Lung (tissue), 13 donors: ENCODE results near the gene KLHL2. TPM values are rescaled to one million over a fixed set of nuclear protein-coding genes. Genes with fewer than 3 reads are reported as not detected.

Experiments
- ATAC-seq: fragments of 200-7000 bp; cut with Tn5 transposase; one replicate; pipeline ENCODE4 v1.9.1; 2020; ENCODE audit warnings: moderate number of reproducible peaks; ENCODE audit not compliant: insufficient read depth, low FRiP score
- DNase-seq, 3 donors: peaks; one replicate each; pipeline ENCODE4 v3.0.0-alpha.2; 2013 to 2017
- H3K27ac ChIP-seq, 2 donors: one replicate each; pipeline ENCODE4 v1.5.1; 2013; ENCODE audit warnings: mild to moderate bottlenecking in 2 of 2, moderate library complexity in 2 of 2, control low read depth in 1 of 2, inconsistent platforms in 1 of 2, low read depth in 1 of 2, low read length in 1 of 2
- H3K27me3 ChIP-seq, 3 donors: one replicate each; pipeline ENCODE4 v1.5.1; 2013; ENCODE audit warnings: low read length in 2 of 3; ENCODE audit not compliant: control insufficient read depth in 3 of 3, insufficient read depth in 3 of 3
- H3K36me3 ChIP-seq, 4 donors: one replicate each; pipeline ENCODE4 v1.5.1; 2013; ENCODE audit warnings: low read length in 4 of 4, mild to moderate bottlenecking in 1 of 4, moderate library complexity in 1 of 4; ENCODE audit not compliant: control insufficient read depth in 4 of 4, insufficient read depth in 4 of 4
- H3K4me1 ChIP-seq, 5 donors: one replicate each; pipeline ENCODE4 v1.5.1; 2013; ENCODE audit warnings: low read length in 5 of 5, mild to moderate bottlenecking in 2 of 5, moderate library complexity in 1 of 5; ENCODE audit not compliant: control insufficient read depth in 5 of 5, insufficient read depth in 5 of 5
- H3K4me3 ChIP-seq: one replicate; pipeline ENCODE4 v1.5.1; 2013; ENCODE audit warnings: mild to moderate bottlenecking, control low read depth, moderate library complexity
- H3K9ac ChIP-seq, 2 donors: one replicate each; pipeline ENCODE4 v1.5.1; 2013; ENCODE audit warnings: low read length in 2 of 2, control low read depth in 1 of 2; ENCODE audit not compliant: insufficient read depth in 1 of 2
- H3K9me3 ChIP-seq, 4 donors: one replicate each; pipeline ENCODE4 v1.5.1; 2013; ENCODE audit warnings: low read length in 3 of 4, mild to moderate bottlenecking in 1 of 4, moderate library complexity in 1 of 4; ENCODE audit not compliant: control insufficient read depth in 4 of 4, insufficient read depth in 3 of 4
- WGBS, 2 donors: extraction: QIAGEN DNeasy Blood & Tissue Kit; methylation state at CpG; one replicate each; pipeline ENCODE4 v1.1.7; 2013; 5-methylcytosine and 5-hydroxymethylcytosine counted together
- polyA plus RNA-seq, 2 donors: library from polyadenylated mRNA; stranded (reverse); fragments of 200-250 nt; gene quantifications; one replicate each; pipeline ENCODE4 v1.2.1, GENCODE V29; 2013
- small RNA-seq: library from RNA; depleted of rRNA; stranded (forward); fragments of <200 nt; gene quantifications from one replicate; pipeline ENCODE3, GENCODE V24; 2014; ENCODE audit warnings: low replicate concordance
- total RNA-seq, 2 donors: library from RNA; depleted of rRNA in 1 of 2; stranded (reverse); fragments of >200 nt in 1 of 2; gene quantifications; one replicate each; pipeline ENCODE4 v1.2.1, GENCODE V29; 2014 to 2021
- TF ChIP-seq, protein P1 (sequence below): IDR thresholded peaks from 2 replicates; pipeline ENCODE4 v1.5.1; 2012; ENCODE audit warnings: mild to moderate bottlenecking; ENCODE audit errors: control extremely low read depth, extremely low read depth
- donor health status: control.
- donor health status: control.
- donor health status: Bipolar disorder and iron deficiency.
- donor health status: healthy.
- donor health status: DM: yes; HTN: yes; CAD: no.

KLHL2 gene
- total and polyA plus RNA-seq, 4 donors: 17.3 to 43.0 (median 33.7) TPM

DNA sequence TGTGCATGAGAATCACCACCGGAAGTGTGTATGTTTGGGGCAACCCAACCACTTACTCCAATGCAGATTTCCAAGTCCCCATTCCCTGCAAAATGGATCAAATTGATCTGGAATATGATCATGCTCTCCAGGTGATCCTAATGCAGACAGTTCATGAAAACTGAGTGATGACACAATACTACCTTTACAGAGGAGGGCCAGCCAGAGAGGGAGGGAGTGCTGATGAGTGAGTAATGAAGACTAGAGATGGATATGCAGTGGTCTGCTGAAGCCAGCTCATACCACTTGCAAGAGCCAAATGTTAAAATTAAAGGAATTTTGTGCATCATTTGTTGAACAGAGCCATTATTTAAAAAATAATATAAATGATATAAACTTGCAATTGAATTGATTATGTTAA, 161.2 kb downstream of the KLHL2 start:
- TF ChIP-seq, protein P1, sequence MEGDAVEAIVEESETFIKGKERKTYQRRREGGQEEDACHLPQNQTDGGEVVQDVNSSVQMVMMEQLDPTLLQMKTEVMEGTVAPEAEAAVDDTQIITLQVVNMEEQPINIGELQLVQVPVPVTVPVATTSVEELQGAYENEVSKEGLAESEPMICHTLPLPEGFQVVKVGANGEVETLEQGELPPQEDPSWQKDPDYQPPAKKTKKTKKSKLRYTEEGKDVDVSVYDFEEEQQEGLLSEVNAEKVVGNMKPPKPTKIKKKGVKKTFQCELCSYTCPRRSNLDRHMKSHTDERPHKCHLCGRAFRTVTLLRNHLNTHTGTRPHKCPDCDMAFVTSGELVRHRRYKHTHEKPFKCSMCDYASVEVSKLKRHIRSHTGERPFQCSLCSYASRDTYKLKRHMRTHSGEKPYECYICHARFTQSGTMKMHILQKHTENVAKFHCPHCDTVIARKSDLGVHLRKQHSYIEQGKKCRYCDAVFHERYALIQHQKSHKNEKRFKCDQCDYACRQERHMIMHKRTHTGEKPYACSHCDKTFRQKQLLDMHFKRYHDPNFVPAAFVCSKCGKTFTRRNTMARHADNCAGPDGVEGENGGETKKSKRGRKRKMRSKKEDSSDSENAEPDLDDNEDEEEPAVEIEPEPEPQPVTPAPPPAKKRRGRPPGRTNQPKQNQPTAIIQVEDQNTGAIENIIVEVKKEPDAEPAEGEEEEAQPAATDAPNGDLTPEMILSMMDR: no peak
- Histone ChIP-seq H3K36me3 (no peaks in the 10 kb centered on the region), H3K9ac (no peak overlapping the region), H3K27me3 (peaks cover 0 to 3% (median 0%) of the 10 kb centered on the region in 3 donors), H3K9me3 (no peaks in the 10 kb centered on the region), H3K4me3 (no peak overlapping the region), H3K4me1 (no peaks in the 10 kb centered on the region), H3K27ac (no peak overlapping the region)
- WGBS, 2 donors: 90 to 91% methylated on average over 1 of the region's 1 CpG
- DNase-seq: no peak
- ATAC-seq: no peak

DNA sequence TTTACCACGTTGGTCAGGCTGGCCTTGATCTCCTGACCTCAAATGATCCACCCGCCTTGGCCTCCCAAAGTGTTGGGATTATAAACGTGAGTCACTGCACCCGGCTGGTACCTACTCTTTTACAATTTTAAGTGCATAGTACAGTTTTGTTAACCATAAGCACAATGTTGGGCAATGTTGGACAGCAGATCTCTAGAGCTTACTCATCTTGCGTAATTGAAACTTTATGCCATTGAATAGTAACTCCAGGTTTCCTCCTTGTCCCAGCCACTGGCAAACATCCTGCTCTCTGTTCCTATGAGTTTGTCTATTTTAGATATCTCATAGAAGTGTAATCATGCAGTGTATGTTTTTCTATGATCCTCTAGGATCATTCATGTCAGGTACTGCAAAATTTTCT, 162.2 kb downstream of the KLHL2 start:
- Histone ChIP-seq H3K4me3 (no peak overlapping the region), H3K27ac (no peak overlapping the region), H3K36me3 (no peaks in the 10 kb centered on the region), H3K4me1 (no peaks in the 10 kb centered on the region), H3K9me3 (peaks cover 0 to under 1% (median 0%) of the 10 kb centered on the region in 4 donors), H3K9ac (no peak overlapping the region), H3K27me3 (peaks cover 0 to 3% (median 0%) of the 10 kb centered on the region in 3 donors)
- WGBS, 2 donors: 61 to 69% methylated on average over 5 of the region's 5 CpGs
- ATAC-seq: no peak
- TF ChIP-seq, protein P1: no peak
- DNase-seq: no peak

DNA sequence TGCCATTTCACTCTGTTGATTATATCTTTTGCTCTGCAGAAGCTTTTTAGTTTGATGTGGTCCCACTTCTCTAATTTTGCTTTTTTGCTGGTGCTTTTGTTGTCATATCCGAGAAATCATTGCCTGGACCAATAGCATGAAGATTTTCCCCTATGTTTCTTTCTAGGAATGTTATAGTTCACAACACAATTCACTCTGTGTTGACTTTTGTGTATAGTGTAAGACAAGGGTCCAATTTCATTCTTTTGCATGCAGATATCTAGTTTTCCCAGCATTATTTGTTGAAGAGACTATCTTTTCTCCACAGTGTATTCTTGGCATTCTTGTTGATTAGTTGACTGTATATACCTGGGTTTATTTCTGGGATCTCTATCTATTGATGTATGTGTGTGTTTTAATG, 163.2 kb downstream of the KLHL2 start:
- no peak for DNase-seq
- Histone ChIP-seq H3K4me1 (no peaks in the 10 kb centered on the region), H3K9me3 (peaks cover 0 to 4% (median 0%) of the 10 kb centered on the region in 4 donors), H3K27me3 (no peaks in the 10 kb centered on the region), H3K9ac (no peak overlapping the region), H3K27ac (no peak overlapping the region), H3K36me3 (no peaks in the 10 kb centered on the region), H3K4me3 (no peak overlapping the region)
- ATAC-seq: no peak
- TF ChIP-seq, protein P1: no peak
- WGBS, 2 donors: 92 to 96% methylated on average over 1 of the region's 1 CpG

Small RNAs within 50 kb of the gene (small RNA-seq; reads per million reads assigned to genes)
- gene RNU4-87P: not detected

Other genes with a start within 250 kb of the KLHL2 start
- 1 to 10 TPM; 1.4 to 1.8 TPM for gene TRIM61, start 229.9 kb upstream of the KLHL2 start, total RNA-seq
- gene TRIM61, start 229.9 kb upstream of the KLHL2 start, polyA plus RNA-seq: 1 to 10 TPM in 1 of 2 donors, under 1 TPM in 1; 0.98 to 1.3 TPM
- not detected for gene TRIM60, start 175.6 kb upstream of the KLHL2 start, total RNA-seq
- not detected for gene TRIM60, start 175.6 kb upstream of the KLHL2 start, polyA plus RNA-seq
- gene TRIM75, start 153.7 kb upstream of the KLHL2 start, total RNA-seq: not detected
- gene TRIM75, start 153.7 kb upstream of the KLHL2 start, polyA plus RNA-seq: not detected
- 10 to 100 TPM; 16.0 to 16.4 TPM for gene TMEM192, start 94.7 kb upstream of the KLHL2 start, total RNA-seq
- gene TMEM192, start 94.7 kb upstream of the KLHL2 start, polyA plus RNA-seq: 10 to 100 TPM in 1 of 2 donors, 1 to 10 TPM in 1; 8.9 to 14.3 TPM
- gene MSMO1, start 120.1 kb downstream of the KLHL2 start, total RNA-seq: 100 to 1,000 TPM; 135 to 257 TPM
- 100 to 1,000 TPM; 164 to 186 TPM for gene MSMO1, start 120.1 kb downstream of the KLHL2 start, polyA plus RNA-seq
- 100 to 1,000 TPM in 1 of 2 donors, 10 to 100 TPM in 1; 17.1 to 135 TPM for gene CPE, start 171.4 kb downstream of the KLHL2 start, total RNA-seq
- gene CPE, start 171.4 kb downstream of the KLHL2 start, polyA plus RNA-seq: 10 to 100 TPM in 1 of 2 donors, 1 to 10 TPM in 1; 6.6 to 11.5 TPM